Esophagus muscularis mucosa (tissue), 4 donors: ENCODE results near the gene ST7L. TPM values are rescaled to one million over a fixed set of nuclear protein-coding genes. Genes with fewer than 3 reads are reported as not detected.

Experiments used
- DNase-seq: peaks from one replicate; pipeline ENCODE4 v3.0.0-alpha.2; 2017; ENCODE audit errors: extremely low spot score
- H3K27ac ChIP-seq, 4 donors: fragments of 200-600 bp; sonication (generic); replicated peaks in 1 of 4; 1 replicate in 3 of 4; 2 replicates in 1 of 4; pipeline ENCODE4 v1.5.1; 2016 to 2019; ENCODE audit warnings: mild to moderate bottlenecking in 1 of 4
- H3K27me3 ChIP-seq, 4 donors: fragments of 200-600 bp; sonication (generic); one replicate each; pipeline versions ENCODE4 v1.5.1 to v1.6.0; 2016 to 2019
- H3K36me3 ChIP-seq, 4 donors: fragments of 200-600 bp; sonication (generic); one replicate each; pipeline ENCODE4 v1.5.1; 2016 to 2019
- H3K4me1 ChIP-seq, 4 donors: fragments of 200-600 bp; sonication (generic); one replicate each; pipeline ENCODE4 v1.5.1; 2016 to 2019
- H3K4me3 ChIP-seq, 4 donors: fragments of 200-600 bp; sonication (generic); 1 replicate in 2 of 4; 2 replicates in 2 of 4; pipeline ENCODE4 v1.5.1; 2016 to 2019; ENCODE audit warnings: mild to moderate bottlenecking in 4 of 4, moderate library complexity in 1 of 4
- H3K9me3 ChIP-seq, 4 donors: fragments of 200-600 bp; sonication (generic); 1 replicate in 3 of 4; 2 replicates in 1 of 4; pipeline ENCODE4 v1.5.1; 2016 to 2019
- EP300 ChIP-seq: sonication (generic); formaldehyde crosslinking; IDR thresholded peaks from one replicate; pipeline ENCODE4 v1.6.1; 2017; ENCODE audit warnings: antibody characterized with exemption
- POLR2A ChIP-seq: fragments of 450-650 bp; IDR thresholded peaks from one replicate; pipeline ENCODE4 v1.6.1; 2017; ENCODE audit warnings: antibody characterized with exemption, moderate library complexity, mild to moderate bottlenecking, low read depth
- POLR2AphosphoS5 ChIP-seq, 2 donors: sonication (generic); formaldehyde crosslinking; IDR thresholded peaks; one replicate each; pipeline ENCODE4 v1.6.1; 2017; ENCODE audit warnings: antibody characterized with exemption in 2 of 2
- WGBS: methylation state at CpG from one replicate; pipeline ENCODE4 v1.1.5; 2018; 5-methylcytosine and 5-hydroxymethylcytosine counted together
- intact Hi-C: fragments of 100-400 bp; cut with DNase I; formaldehyde crosslinking; loops from one replicate; pipeline ENCODE4 v1.15.1; 2023
- total RNA-seq, 4 donors: library from RNA; depleted of rRNA; stranded (reverse); fragments of >200 nt; gene quantifications; one replicate each; pipeline versions ENCODE4 v1.1.0 to v1.2.1, GENCODE V29; 2016
- TF ChIP-seq, protein P1 (sequence below), 3 experiments: fragments of 200-600 bp in 2 of 3; fragments of 450-650 bp in 1 of 3; sonication (generic) in 2 of 3; IDR thresholded peaks; one replicate each; pipeline ENCODE4 v1.5.1; 2017 to 2019; ENCODE audit warnings: antibody characterized with exemption in 3 of 3, mild to moderate bottlenecking in 2 of 3, moderate library complexity in 1 of 3

Gene ST7L
- total RNA-seq, 4 donors from 2014 or later, result 12.9 to 23.0 (median 21.0) TPM

DNA sequence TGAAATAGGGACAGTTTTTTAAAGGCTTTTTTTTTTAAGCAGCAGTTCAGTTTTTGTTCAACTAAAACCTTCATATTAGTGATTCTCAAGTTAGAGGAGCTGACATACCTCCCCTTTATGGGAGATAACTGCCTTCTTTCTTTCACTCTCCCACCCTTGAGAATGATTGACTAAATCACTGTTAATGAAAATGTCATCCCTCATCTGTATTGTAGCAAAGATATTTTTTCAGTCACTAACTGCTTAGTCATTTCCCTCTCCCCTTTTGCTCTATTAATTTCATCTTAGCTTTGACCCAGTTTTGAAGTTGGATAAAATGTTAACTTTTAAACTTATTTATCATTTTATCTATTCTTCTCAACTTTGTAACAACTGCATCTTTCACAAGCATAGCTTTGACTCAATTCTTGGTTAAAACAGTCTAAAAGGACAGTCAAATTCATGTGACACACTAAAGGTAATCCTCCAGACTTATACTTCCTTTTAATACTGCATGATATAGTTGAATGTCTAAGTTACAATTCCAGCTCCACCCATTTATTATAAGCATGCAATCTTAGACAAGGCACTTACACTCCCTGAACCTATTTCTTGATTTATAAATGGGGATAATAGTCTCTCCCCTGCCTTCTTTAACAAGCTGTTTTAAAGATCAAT lies 17.8 kb upstream of the ST7L start:
- Histone ChIP-seq H3K4me3 (no peak overlapping the region), H3K36me3 (peaks cover 0 to 3% (median under 1%) of the 10 kb centered on the region in 4 donors), H3K27ac (no peak overlapping the region), H3K9me3 (no peaks in the 10 kb centered on the region), H3K4me1 (peaks cover 33 to 58% (median 53%) of the 10 kb centered on the region in 4 donors), H3K27me3 (no peaks in the 10 kb centered on the region)
- intact Hi-C loops, result no loop called here
- DNase-seq, result no peak
- TF ChIP-seq POLR2A (no peak), POLR2AphosphoS5 (IDR thresholded peaks at IDR 0.05) (no peak), EP300 (no peak)
- TF ChIP-seq, protein P1, sequence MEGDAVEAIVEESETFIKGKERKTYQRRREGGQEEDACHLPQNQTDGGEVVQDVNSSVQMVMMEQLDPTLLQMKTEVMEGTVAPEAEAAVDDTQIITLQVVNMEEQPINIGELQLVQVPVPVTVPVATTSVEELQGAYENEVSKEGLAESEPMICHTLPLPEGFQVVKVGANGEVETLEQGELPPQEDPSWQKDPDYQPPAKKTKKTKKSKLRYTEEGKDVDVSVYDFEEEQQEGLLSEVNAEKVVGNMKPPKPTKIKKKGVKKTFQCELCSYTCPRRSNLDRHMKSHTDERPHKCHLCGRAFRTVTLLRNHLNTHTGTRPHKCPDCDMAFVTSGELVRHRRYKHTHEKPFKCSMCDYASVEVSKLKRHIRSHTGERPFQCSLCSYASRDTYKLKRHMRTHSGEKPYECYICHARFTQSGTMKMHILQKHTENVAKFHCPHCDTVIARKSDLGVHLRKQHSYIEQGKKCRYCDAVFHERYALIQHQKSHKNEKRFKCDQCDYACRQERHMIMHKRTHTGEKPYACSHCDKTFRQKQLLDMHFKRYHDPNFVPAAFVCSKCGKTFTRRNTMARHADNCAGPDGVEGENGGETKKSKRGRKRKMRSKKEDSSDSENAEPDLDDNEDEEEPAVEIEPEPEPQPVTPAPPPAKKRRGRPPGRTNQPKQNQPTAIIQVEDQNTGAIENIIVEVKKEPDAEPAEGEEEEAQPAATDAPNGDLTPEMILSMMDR (IDR thresholded peaks at IDR 0.05), result no peak

DNA sequence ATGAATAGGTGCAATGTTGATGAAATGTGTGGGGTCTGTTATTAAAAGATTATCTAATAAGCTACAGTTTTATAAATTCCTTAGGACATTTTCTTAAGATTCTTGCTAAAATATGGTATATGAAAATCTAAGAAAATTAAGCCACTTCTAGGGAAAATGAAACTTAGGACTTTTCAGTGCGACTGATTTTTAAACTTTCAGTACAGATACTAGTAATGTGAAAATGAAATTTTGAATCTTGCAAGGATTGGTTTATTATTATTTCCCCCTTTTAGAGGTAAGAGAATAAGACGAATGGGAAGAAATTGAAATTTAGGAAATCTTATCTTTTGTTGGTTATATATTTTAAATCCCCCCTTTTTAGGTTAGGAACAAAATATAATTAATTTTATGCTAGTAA lies 17.1 kb upstream of the ST7L start:
- Histone ChIP-seq H3K4me3 (no peak overlapping the region), H3K9me3 (no peaks in the 10 kb centered on the region), H3K36me3 (peaks cover 0 to 6% (median 2%) of the 10 kb centered on the region in 4 donors), H3K4me1 (peaks cover 33 to 65% (median 53%) of the 10 kb centered on the region in 4 donors), H3K27me3 (no peaks in the 10 kb centered on the region), H3K27ac (peak overlapping the region in 1 of 4 donors; percentile 12)
- no peak for DNase-seq
- TF ChIP-seq POLR2A (no peak), POLR2AphosphoS5 (IDR thresholded peaks at IDR 0.05) (no peak), EP300 (no peak)
- TF ChIP-seq, protein P1 (IDR thresholded peaks at IDR 0.05), result no peak
- WGBS, result 81% methylated on average over 2 of the region's 2 CpGs
- intact Hi-C loops, result no loop called here

DNA sequence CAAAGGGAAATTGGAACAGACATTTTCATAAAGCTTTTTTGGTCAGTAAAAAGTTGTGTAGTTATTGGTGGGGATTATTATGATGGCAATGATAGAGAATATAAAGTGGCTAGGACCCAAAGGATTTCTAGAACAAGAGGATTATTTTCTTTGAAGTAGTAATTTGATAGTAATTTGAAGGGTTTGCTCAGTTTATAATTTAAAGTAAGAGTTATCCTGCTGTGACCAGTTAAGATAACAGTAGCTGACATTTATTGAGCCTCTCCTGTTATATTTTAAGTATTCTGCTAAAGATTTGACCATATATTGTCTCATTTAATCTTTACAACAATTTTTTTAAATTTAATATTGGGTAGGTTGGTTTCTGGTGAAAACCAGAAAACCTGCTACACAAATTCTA lies 15.4 kb upstream of the ST7L start:
- peaks cover 0 to 6% (median 2%) of the 10 kb centered on the region in 4 donors for H3K36me3 ChIP-seq
- H3K27ac ChIP-seq, result no peak overlapping the region
- H3K4me3 ChIP-seq, result no peak overlapping the region
- peaks cover 33 to 76% (median 62%) of the 10 kb centered on the region in 4 donors for H3K4me1 ChIP-seq
- TF ChIP-seq POLR2AphosphoS5 (IDR thresholded peaks at IDR 0.05) (no peak), EP300 (no peak), POLR2A (no peak)
- TF ChIP-seq, protein P1 (IDR thresholded peaks at IDR 0.05), result no peak
- no peaks in the 10 kb centered on the region for H3K27me3 ChIP-seq
- H3K9me3 ChIP-seq, result no peaks in the 10 kb centered on the region
- DNase-seq, result no peak
- intact Hi-C loops, result no loop called here

DNA sequence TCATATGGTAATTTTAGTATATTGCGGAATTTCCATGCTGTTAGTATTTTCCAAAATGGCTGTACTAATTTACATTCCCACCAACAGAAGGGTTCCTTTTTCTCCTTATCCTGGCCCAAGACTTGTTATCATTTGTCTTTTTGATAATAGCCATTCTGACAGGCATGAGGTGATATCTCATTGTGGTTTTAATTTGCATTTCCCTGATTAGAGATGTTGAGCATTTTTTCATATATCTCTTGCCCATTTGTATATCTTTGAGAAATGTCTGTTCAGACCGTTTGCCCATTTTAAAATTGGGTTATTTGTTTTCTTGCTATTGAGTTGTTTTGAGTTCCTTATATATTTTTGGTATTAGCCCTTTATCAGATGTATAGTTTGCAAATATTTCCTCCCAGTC lies 14.7 kb upstream of the ST7L start:
- no peak for DNase-seq
- Histone ChIP-seq H3K27ac (no peak overlapping the region), H3K36me3 (peaks cover 0 to 6% (median 2%) of the 10 kb centered on the region in 4 donors), H3K27me3 (no peaks in the 10 kb centered on the region), H3K4me1 (peaks cover 36 to 79% (median 64%) of the 10 kb centered on the region in 4 donors), H3K4me3 (no peak overlapping the region), H3K9me3 (no peaks in the 10 kb centered on the region)
- WGBS, result 97% methylated on average over 2 of the region's 2 CpGs
- no peak for TF ChIP-seq EP300
- intact Hi-C loops, result no loop called here

DNA sequence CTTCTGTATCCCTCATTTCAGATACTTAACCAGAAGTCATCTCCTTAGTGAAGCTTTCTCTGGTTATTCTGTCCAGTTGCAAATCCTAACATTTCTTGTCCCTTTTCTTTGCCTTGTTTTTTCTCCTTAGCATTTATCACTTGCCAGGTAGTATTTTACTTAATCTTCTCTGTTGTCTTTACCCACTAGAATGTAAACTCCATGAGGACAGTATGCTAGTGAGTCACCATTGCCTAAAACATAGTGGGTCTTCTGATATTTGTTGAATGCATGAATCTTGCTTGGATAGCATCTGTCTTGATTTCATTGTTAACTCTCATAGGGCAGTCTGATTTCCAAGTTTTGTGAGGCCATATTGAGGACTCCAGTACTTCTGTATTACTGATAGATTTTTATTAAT lies 10.3 kb upstream of the ST7L start:
- no peaks in the 10 kb centered on the region for H3K27me3 ChIP-seq
- no peak for TF ChIP-seq POLR2A
- TF ChIP-seq, protein P1 (IDR thresholded peaks at IDR 0.05), result no peak
- no peak for TF ChIP-seq POLR2AphosphoS5 (IDR thresholded peaks at IDR 0.05)
- TF ChIP-seq EP300, result no peak
- no peak overlapping the region for H3K4me3 ChIP-seq
- peaks cover 0 to 6% (median 2%) of the 10 kb centered on the region in 4 donors for H3K36me3 ChIP-seq
- H3K27ac ChIP-seq, result no peak overlapping the region
- intact Hi-C loops, result loop anchor here (5.0 to 10.0 kb wide), 2 partner anchors 38 to 234 kb away; partner anchors contain the start of gene CTTNBP2NL
- peaks cover 37 to 73% (median 63%) of the 10 kb centered on the region in 4 donors for H3K4me1 ChIP-seq
- no peak for DNase-seq
- H3K9me3 ChIP-seq, result no peaks in the 10 kb centered on the region
